Endothelial cell of umbilical vein (primary cell): Measurements from ENCODE around the gene DECR2. TPM values are rescaled to one million over a fixed set of nuclear protein-coding genes. Genes with fewer than 3 reads are reported as not detected.

Experiments
- BruUV-seq: library from RNA; stranded (reverse); fragments of 400-500 nt; replicated peaks from 2 replicates; lab custom pipeline; 2021; lab: Mats Ljungman, UMichigan
- CTCF ChIA-PET: fragments of 300-600, 350-600 bp; sonication (Branson Sonifier 250); formaldehyde crosslinking; loops from one replicate; lab custom pipeline; 2021; ENCODE audit warnings: antibody characterized with exemption, inconsistent platforms; lab: Charles Lee
- POLR2A ChIA-PET: fragments of 300-600, 350-600 bp; sonication (Branson Sonifier 250); formaldehyde crosslinking; loops from one replicate; lab custom pipeline; 2021; ENCODE audit warnings: antibody characterized with exemption, inconsistent platforms; lab: Charles Lee
- DNase-seq: peaks from one replicate; pipeline ENCODE4 v3.0.0-alpha.2; 2011; ENCODE audit warnings: low read depth, low spot score
- FAIRE-seq: peaks from 2 replicates; lab custom pipeline; 2011; peaks lifted over from hg19 to GRCh38; lab: Jason Lieb, UNC
- H2AFZ ChIP-seq: 2 replicates; pipeline ENCODE4 v1.6.0; 2012; ENCODE audit warnings: low read depth, low read length, control low read depth, inconsistent platforms
- H3K27ac ChIP-seq: 2 replicates; pipeline ENCODE4 v1.5.1; 2011; ENCODE audit warnings: low read depth, mild to moderate bottlenecking, control low read depth, low read length, moderate library complexity; ENCODE audit not compliant: insufficient read depth
- H3K27me3 ChIP-seq, 2 experiments: 2 replicates each; pipeline versions ENCODE4 v1.6.0 to v1.6.1; 2011; ENCODE audit warnings: low read length in 2 of 2, mixed read lengths in 1 of 2; ENCODE audit not compliant: control insufficient read depth in 2 of 2, insufficient read depth in 2 of 2
- H3K36me3 ChIP-seq, 2 experiments: 2 replicates in 1 of 2; 3 replicates in 1 of 2; pipeline ENCODE4 v1.5.1; 2011; ENCODE audit warnings: low read length in 2 of 2, mild to moderate bottlenecking in 1 of 2, moderate library complexity in 1 of 2; ENCODE audit not compliant: control insufficient read depth in 2 of 2, insufficient read depth in 2 of 2; ENCODE audit errors: extremely low read depth in 1 of 2
- H3K4me1 ChIP-seq: 3 replicates; pipeline ENCODE4 v1.5.1; 2011; ENCODE audit warnings: mild to moderate bottlenecking, low read length; ENCODE audit not compliant: control insufficient read depth, insufficient read depth; ENCODE audit errors: extremely low read depth
- H3K4me2 ChIP-seq: 2 replicates; pipeline ENCODE4 v1.6.1; 2011; ENCODE audit warnings: low read length, control low read depth, mixed read lengths; ENCODE audit not compliant: insufficient read depth
- H3K4me3 ChIP-seq, 3 experiments: fragments of 200-600 bp in 1 of 3; sonication (generic), shearing (Covaris generic) in 1 of 3; replicated peaks in 1 of 3; 2 replicates each; pipeline ENCODE4 v1.5.1; 2011 to 2016; ENCODE audit warnings: control low read depth in 3 of 3, low read length in 3 of 3, mild to moderate bottlenecking in 2 of 3, inconsistent platforms in 1 of 3, low read depth in 1 of 3, moderate library complexity in 1 of 3; ENCODE audit not compliant: insufficient read depth in 1 of 3
- H3K79me2 ChIP-seq: 2 replicates; pipeline ENCODE4 v1.6.0; 2012; ENCODE audit warnings: low read length, inconsistent platforms; ENCODE audit not compliant: control insufficient read depth, insufficient read depth
- H3K9ac ChIP-seq: replicated peaks from 2 replicates; pipeline ENCODE3; 2011; ENCODE audit warnings: low read length, control low read depth; ENCODE audit not compliant: insufficient read depth; ENCODE audit errors: extremely low read depth
- H3K9me1 ChIP-seq: replicated peaks from 3 replicates; pipeline ENCODE4 v1.6.0; 2011; ENCODE audit warnings: mild to moderate bottlenecking, low read length; ENCODE audit not compliant: control insufficient read depth, insufficient read depth; ENCODE audit errors: extremely low read depth
- H3K9me3 ChIP-seq: replicated peaks from 2 replicates; pipeline ENCODE4 v1.5.1; 2012; ENCODE audit warnings: low read length, inconsistent platforms; ENCODE audit not compliant: control insufficient read depth, insufficient read depth
- H4K20me1 ChIP-seq: replicated peaks from 2 replicates; pipeline ENCODE3; 2011; ENCODE audit warnings: mild to moderate bottlenecking, low read length; ENCODE audit not compliant: control insufficient read depth, insufficient read depth; ENCODE audit errors: extremely low read depth
- CTCF ChIP-seq, 2 donors: IDR thresholded peaks; 1 replicate in 1 of 2; 2 replicates in 1 of 2; pipeline ENCODE4 v1.5.1; 2011; ENCODE audit warnings: low read length in 2 of 2, mild to moderate bottlenecking in 2 of 2, moderate library complexity in 2 of 2, control low read depth in 1 of 2, inconsistent platforms in 1 of 2, low read depth in 1 of 2; ENCODE audit not compliant: insufficient read depth in 1 of 2; ENCODE audit errors: extremely low read depth in 1 of 2
- EZH2 ChIP-seq: IDR thresholded peaks from 2 replicates; pipeline ENCODE4 v1.6.1; 2012; ENCODE audit warnings: borderline replicate concordance, low read depth, mild to moderate bottlenecking, moderate library complexity, low read length, inconsistent platforms; ENCODE audit not compliant: severe bottlenecking
- FOS ChIP-seq: IDR thresholded peaks from 2 replicates; pipeline ENCODE4 v1.6.1; 2011; ENCODE audit warnings: mild to moderate bottlenecking, low read length, moderate library complexity, borderline replicate concordance; ENCODE audit not compliant: insufficient read depth
- GATA2 ChIP-seq: IDR thresholded peaks from 2 replicates; pipeline ENCODE4 v1.7.0; 2011; ENCODE audit warnings: low read depth, mild to moderate bottlenecking, moderate library complexity, mixed read lengths, low read length; ENCODE audit not compliant: insufficient read length, insufficient read depth
- JUN ChIP-seq: IDR thresholded peaks from 2 replicates; pipeline ENCODE4 v1.6.1; 2011; ENCODE audit warnings: borderline replicate concordance, low read depth; ENCODE audit not compliant: insufficient read length, insufficient read depth
- MAX ChIP-seq: IDR thresholded peaks from 2 replicates; pipeline ENCODE4 v1.6.1; 2011; ENCODE audit not compliant: insufficient read depth, insufficient read length
- MYC ChIP-seq: IDR thresholded peaks from one replicate; pipeline ENCODE4 v1.6.1; 2011; ENCODE audit warnings: mild to moderate bottlenecking, low read depth, low read length
- POLR2A ChIP-seq: IDR thresholded peaks from 2 replicates; pipeline ENCODE4 v1.6.1; 2012; ENCODE audit warnings: low read depth, mild to moderate bottlenecking, control low read depth, low read length
- POLR2AphosphoS5 ChIP-seq: IDR thresholded peaks from 2 replicates; pipeline ENCODE4 v1.6.1; 2012; ENCODE audit warnings: low read depth, mild to moderate bottlenecking, control low read depth, low read length, moderate library complexity; ENCODE audit not compliant: insufficient read depth
- dilution Hi-C: fragments of 300-500 bp; cut with MboI; formaldehyde crosslinking; loops from one replicate; pipeline ENCODE4 v1.15.0; 2019; ENCODE audit warnings: low sequenced_read_pairs; ENCODE audit not compliant: extremely low pct_ligation_motif_present
- intact Hi-C: fragments of 100-400 bp; cut with micrococcal nuclease; formaldehyde crosslinking; loops from one replicate; pipeline ENCODE4 v1.10.0; 2022
- polyA plus RNA-seq, 4 experiments: library from polyadenylated mRNA; depleted of rRNA in 3 of 4; stranded (reverse) in 3 of 4; unstranded in 1 of 4; fragments of >200 nt; gene quantifications; 2 replicates each; pipeline versions ENCODE4 v1.2.1 to v1.2.3, GENCODE V29; 2011 to 2012; ENCODE audit warnings: missing spikeins in 1 of 4
- total RNA-seq: library from RNA; stranded (reverse); gene quantifications from 2 replicates; pipeline ENCODE4 v1.2.3, GENCODE V29; 2021

The DECR2 gene
- total and polyA plus RNA-seq, 2 donors (not counting 3 experiments of a cell fraction or from before 2014, with no cell fraction given) = 28.3 to 46.5 TPM

- Histone ChIP-seq H3K9me1 (no peaks in the 10 kb centered on the region), H2AFZ (no peak overlapping the region), H3K9me3 (no peaks in the 10 kb centered on the region), H3K4me1 (no peaks in the 10 kb centered on the region), H3K27me3 (no peaks in the 10 kb centered on the region), H3K9ac (no peak overlapping the region), H3K36me3 (no peaks in the 10 kb centered on the region), H3K4me3 (no peak overlapping the region), H3K79me2 (peaks cover 57% of the 10 kb centered on the region), H3K27ac (no peak overlapping the region), H4K20me1 (no peaks in the 10 kb centered on the region), H3K4me2 (no peak overlapping the region)
- ChIA-PET POLR2A (no interaction called here), CTCF (interaction anchor here (1.4 kb wide), 1 partner anchor 42 kb away, joined by 3 read pairs; no protein-coding TSS in a partner anchor)
- no peak for TF ChIP-seq POLR2A
- no peak for TF ChIP-seq GATA2
- TF ChIP-seq MAX = no peak
- TF ChIP-seq EZH2 = no peak
- TF ChIP-seq CTCF (IDR thresholded peaks at IDR 0.05; ENCODE audit: extremely low read depth in 1 of 2, insufficient read depth in 1 of 2, low read depth in 1 of 2, low read length in 2 of 2) = no peak
- DNase-seq (no peak), FAIRE-seq (no peak)
- BruUV-seq = no TSS peak
- intact Hi-C loops (no loop called here), dilution Hi-C loops (no loop called here)
Measured at GRCh38 chr16:445566-445965, 43.9 kb downstream of the DECR2 start.

GRCh38 chr16:450385-450784 is 48.7 kb downstream of the DECR2 start:
- no peaks in the 10 kb centered on the region for H3K4me1 ChIP-seq
- BruUV-seq = no TSS peak
- intact Hi-C loops (no loop called here), dilution Hi-C loops (no loop called here)
- ChIA-PET CTCF (no interaction called here), POLR2A (no interaction called here)
- H3K9ac ChIP-seq = no peak overlapping the region
- H3K27ac ChIP-seq = no peak overlapping the region
- no peaks in the 10 kb centered on the region for H3K36me3 ChIP-seq
- no peaks in the 10 kb centered on the region for H3K9me3 ChIP-seq
- no peaks in the 10 kb centered on the region for H4K20me1 ChIP-seq
- H2AFZ ChIP-seq = no peak overlapping the region
- TF ChIP-seq JUN (no peak), MAX (no peak), FOS (no peak), CTCF (IDR thresholded peaks at IDR 0.05; ENCODE audit: extremely low read depth in 1 of 2, insufficient read depth in 1 of 2, low read depth in 1 of 2, low read length in 2 of 2) (no peak), POLR2AphosphoS5 (no peak), GATA2 (no peak), POLR2A (no peak), MYC (no peak), EZH2 (no peak)
- no peaks in the 10 kb centered on the region for H3K27me3 ChIP-seq
- no peak overlapping the region for H3K4me3 ChIP-seq
- DNase-seq (no peak), FAIRE-seq (no peak)
- H3K9me1 ChIP-seq = no peaks in the 10 kb centered on the region
- peaks cover 28% of the 10 kb centered on the region for H3K79me2 ChIP-seq
- no peak overlapping the region for H3K4me2 ChIP-seq
